ENCODE data around the gene ENPP1. TPM values are rescaled to one million over a fixed set of nuclear protein-coding genes. Genes with fewer than 3 reads are reported as not detected.
"Not testable (repeated sequence)": the region's sequence is repeated elsewhere in the genome, so short reads cannot be mapped to it uniquely, and the experiment has no call there.

Gene ENPP1
- total RNA-seq, 2 experiments from 2014 or later: 0.34 TPM; not detected in 1

DNA sequence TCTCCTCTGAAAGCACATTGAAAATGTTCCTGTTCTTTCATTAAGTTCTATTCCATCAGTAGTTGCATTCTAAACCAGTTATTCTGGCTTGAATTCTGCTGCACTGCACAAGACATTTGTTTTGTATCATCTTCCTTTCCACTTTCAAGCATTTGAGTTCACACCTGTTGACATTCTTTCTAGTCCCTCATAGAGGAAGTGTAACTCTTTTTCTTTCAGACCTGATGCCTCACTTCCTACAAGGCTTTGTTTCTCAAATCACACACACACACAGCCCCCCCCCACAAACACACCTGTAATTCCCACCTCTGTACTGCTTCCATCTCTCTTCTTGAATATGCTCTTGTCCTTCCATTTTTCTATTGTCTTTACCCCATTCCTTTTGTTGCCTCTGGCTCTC, 92.4 kb downstream of the ENPP1 start:
- Histone ChIP-seq H3K9me2 (ENCODE audit: insufficient read depth, low read length) (no peaks in the 10 kb centered on the region), H3K79me2 (ENCODE audit: insufficient read depth, low read depth, low read length) (no peaks in the 10 kb centered on the region), H2AFZ (ENCODE audit: low read length) (no peak overlapping the region), H3K4me2 (ENCODE audit: low read length) (no peak overlapping the region), H3K4me3 (ENCODE audit: low read depth, low read length, poor library complexity, severe bottlenecking) (no peak overlapping the region), H3K27ac (ENCODE audit: low read depth, low read length, poor library complexity, severe bottlenecking) (no peak overlapping the region), H3K9me3 (ENCODE audit: low read length) (peaks cover 12% of the 10 kb centered on the region), H4K20me1 (ENCODE audit: insufficient read depth, low read length) (no peaks in the 10 kb centered on the region), H3K36me3 (ENCODE audit: insufficient read depth, low read length) (no peaks in the 10 kb centered on the region), H3K4me1 (ENCODE audit: insufficient read depth, low read length, poor library complexity, severe bottlenecking) (peaks cover 7% of the 10 kb centered on the region)
- intact Hi-C loops (cut with micrococcal nuclease; ENCODE audit: unreplicated experiment): no loop called here
- ChIA-PET POLR2A (no interaction called here), CTCF (ENCODE audit: unreplicated experiment) (no interaction called here)
- no TSS peak for BruUV-seq (replicated peaks)
- DNase-seq (ENCODE audit: low spot score): no peak
- no peak for TF ChIP-seq EZH2phosphoT487 (IDR thresholded peaks at IDR 0.05; ENCODE audit: borderline replicate concordance, low read depth, low read length)
- TF ChIP-seq, protein P1, sequence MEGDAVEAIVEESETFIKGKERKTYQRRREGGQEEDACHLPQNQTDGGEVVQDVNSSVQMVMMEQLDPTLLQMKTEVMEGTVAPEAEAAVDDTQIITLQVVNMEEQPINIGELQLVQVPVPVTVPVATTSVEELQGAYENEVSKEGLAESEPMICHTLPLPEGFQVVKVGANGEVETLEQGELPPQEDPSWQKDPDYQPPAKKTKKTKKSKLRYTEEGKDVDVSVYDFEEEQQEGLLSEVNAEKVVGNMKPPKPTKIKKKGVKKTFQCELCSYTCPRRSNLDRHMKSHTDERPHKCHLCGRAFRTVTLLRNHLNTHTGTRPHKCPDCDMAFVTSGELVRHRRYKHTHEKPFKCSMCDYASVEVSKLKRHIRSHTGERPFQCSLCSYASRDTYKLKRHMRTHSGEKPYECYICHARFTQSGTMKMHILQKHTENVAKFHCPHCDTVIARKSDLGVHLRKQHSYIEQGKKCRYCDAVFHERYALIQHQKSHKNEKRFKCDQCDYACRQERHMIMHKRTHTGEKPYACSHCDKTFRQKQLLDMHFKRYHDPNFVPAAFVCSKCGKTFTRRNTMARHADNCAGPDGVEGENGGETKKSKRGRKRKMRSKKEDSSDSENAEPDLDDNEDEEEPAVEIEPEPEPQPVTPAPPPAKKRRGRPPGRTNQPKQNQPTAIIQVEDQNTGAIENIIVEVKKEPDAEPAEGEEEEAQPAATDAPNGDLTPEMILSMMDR (conservative IDR thresholded peaks at IDR 0.05; ENCODE audit: low read length): no peak

DNA sequence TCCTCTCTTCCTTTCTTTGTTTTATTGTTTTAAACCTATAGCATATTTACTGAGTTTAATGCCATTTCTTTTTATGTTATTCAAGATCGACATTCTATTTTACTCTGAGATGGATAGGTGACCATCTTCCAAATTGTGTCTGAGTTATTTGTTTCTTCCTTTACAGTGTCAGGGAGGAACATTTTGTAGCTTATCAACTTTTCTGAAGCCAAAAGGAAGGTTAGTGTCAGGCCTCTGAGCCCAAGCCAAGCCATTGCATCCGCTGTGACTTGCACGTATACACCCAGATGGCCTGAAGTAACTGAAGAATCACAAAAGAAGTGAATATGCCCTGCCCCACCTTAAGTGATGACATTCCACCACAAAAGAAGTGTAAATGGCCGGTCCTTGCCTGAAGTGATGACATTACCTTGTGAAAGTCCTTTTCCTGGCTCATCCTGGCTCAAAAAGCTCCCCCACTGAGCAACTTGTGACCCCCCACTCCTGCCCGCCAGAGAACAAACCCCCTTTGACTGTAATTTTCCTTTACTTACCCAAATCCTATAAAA, 93.6 kb downstream of the ENPP1 start:
- H3K79me2 ChIP-seq (ENCODE audit: insufficient read depth, low read depth, low read length); H3K27ac ChIP-seq (ENCODE audit: low read depth, low read length, poor library complexity, severe bottlenecking); H3K4me2 ChIP-seq (ENCODE audit: low read length); CTCF ChIA-PET (ENCODE audit: unreplicated experiment); H3K4me3 ChIP-seq (ENCODE audit: low read depth, low read length, poor library complexity, severe bottlenecking); POLR2A ChIA-PET; BruUV-seq (replicated peaks); H3K36me3 ChIP-seq (ENCODE audit: insufficient read depth, low read length); H4K20me1 ChIP-seq (ENCODE audit: insufficient read depth, low read length); DNase-seq (ENCODE audit: low spot score); H3K9me2 ChIP-seq (ENCODE audit: insufficient read depth, low read length); intact Hi-C loops (cut with micrococcal nuclease; ENCODE audit: unreplicated experiment); H3K4me1 ChIP-seq (ENCODE audit: insufficient read depth, low read length, poor library complexity, severe bottlenecking); H2AFZ ChIP-seq (ENCODE audit: low read length): not testable (repeated sequence)
- peaks cover 12% of the 10 kb centered on the region for H3K9me3 ChIP-seq (ENCODE audit: low read length)

DNA sequence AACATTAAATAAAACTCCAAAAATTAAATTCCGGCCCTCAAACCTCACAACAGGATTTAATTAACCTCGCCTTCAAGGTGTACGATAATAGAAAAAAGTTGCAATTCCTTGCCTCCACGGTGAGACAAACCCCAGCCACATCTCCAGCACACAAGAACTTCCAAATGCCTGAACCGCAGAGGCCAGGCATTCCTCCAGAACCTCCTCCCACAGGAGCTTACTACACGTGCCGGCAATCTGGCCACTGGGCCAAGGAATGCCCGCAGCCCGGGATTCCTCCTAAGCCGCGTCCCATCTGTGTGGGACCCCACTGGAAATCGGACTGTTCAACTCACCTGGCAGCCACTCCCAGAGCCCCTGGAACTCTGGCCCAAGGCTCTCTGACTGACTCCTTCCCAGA, 95.9 kb downstream of the ENPP1 start:
- H4K20me1 ChIP-seq (ENCODE audit: insufficient read depth, low read length); H3K9me3 ChIP-seq (ENCODE audit: low read length); H2AFZ ChIP-seq (ENCODE audit: low read length); H3K4me2 ChIP-seq (ENCODE audit: low read length); BruUV-seq (replicated peaks); intact Hi-C loops (cut with micrococcal nuclease; ENCODE audit: unreplicated experiment); H3K27ac ChIP-seq (ENCODE audit: low read depth, low read length, poor library complexity, severe bottlenecking); H3K4me1 ChIP-seq (ENCODE audit: insufficient read depth, low read length, poor library complexity, severe bottlenecking); DNase-seq (ENCODE audit: low spot score); CTCF ChIA-PET (ENCODE audit: unreplicated experiment); H3K36me3 ChIP-seq (ENCODE audit: insufficient read depth, low read length); H3K9me2 ChIP-seq (ENCODE audit: insufficient read depth, low read length); H3K4me3 ChIP-seq (ENCODE audit: low read depth, low read length, poor library complexity, severe bottlenecking); H3K79me2 ChIP-seq (ENCODE audit: insufficient read depth, low read depth, low read length): not testable (repeated sequence)
- POLR2A ChIA-PET: interaction anchor here (0.6 kb wide), 1 partner anchor 241 kb away, joined by 6 read pairs; no protein-coding TSS in a partner anchor

DNA sequence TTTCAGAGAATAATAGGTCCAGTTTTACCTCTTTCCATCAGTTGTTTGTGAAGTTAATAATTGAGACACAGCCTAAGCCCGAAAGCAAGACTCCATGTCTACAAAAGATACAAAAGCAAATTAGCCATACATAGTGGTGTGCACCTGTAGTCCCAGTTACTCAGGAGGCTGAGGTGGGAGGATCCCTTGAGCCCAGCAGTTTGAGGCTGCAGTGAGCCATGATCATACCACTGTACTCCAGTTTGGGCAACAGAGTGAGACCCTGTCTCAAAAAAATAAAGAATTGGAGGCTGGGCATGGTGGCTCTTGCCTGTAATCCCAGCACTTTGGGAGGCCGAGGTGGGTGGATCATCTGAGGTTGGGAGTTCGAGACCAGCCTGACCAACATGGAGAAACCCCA, 101.0 kb downstream of the ENPP1 start:
- H3K36me3 ChIP-seq (ENCODE audit: insufficient read depth, low read length); H2AFZ ChIP-seq (ENCODE audit: low read length); DNase-seq (ENCODE audit: low spot score); H4K20me1 ChIP-seq (ENCODE audit: insufficient read depth, low read length); CTCF ChIA-PET (ENCODE audit: unreplicated experiment); H3K9me3 ChIP-seq (ENCODE audit: low read length); H3K9me2 ChIP-seq (ENCODE audit: insufficient read depth, low read length); H3K4me1 ChIP-seq (ENCODE audit: insufficient read depth, low read length, poor library complexity, severe bottlenecking); H3K27ac ChIP-seq (ENCODE audit: low read depth, low read length, poor library complexity, severe bottlenecking); H3K4me3 ChIP-seq (ENCODE audit: low read depth, low read length, poor library complexity, severe bottlenecking); intact Hi-C loops (cut with micrococcal nuclease; ENCODE audit: unreplicated experiment); H3K4me2 ChIP-seq (ENCODE audit: low read length); H3K79me2 ChIP-seq (ENCODE audit: insufficient read depth, low read depth, low read length); BruUV-seq (replicated peaks): not testable (repeated sequence)
- POLR2A ChIA-PET: interaction anchor here (0.6 kb wide), 1 partner anchor 50 kb away, joined by 3 read pairs; no protein-coding TSS in a partner anchor

All from OCI-LY7 (cell line).